HG03442 (cell line): ENCODE measurements around the gene SIRPG.
"Not testable (repeated sequence)": the region's sequence is repeated elsewhere in the genome, so short reads cannot be mapped to it uniquely, and the experiment has no call there.

Experiments used
- ATAC-seq: cut with Tn5 transposase; IDR thresholded peaks from one replicate; pipeline ENCODE4 v1.9.1; 2021; ENCODE audit warnings: mild to moderate bottlenecking, moderate library complexity; ENCODE audit not compliant: unreplicated experiment

SIRPG gene

GRCh38 chr20:1672728-1673127 is 15.1 kb upstream of the SIRPG start:
- ATAC-seq, result no peak

- ATAC-seq, result no peak
Observed at GRCh38 chr20:1671891-1672669, 14.5 kb upstream of the SIRPG start.

GRCh38 chr20:1669304-1669703 is 11.7 kb upstream of the SIRPG start:
- no peak for ATAC-seq

GRCh38 chr20:1667502-1668085 is 10.0 kb upstream of the SIRPG start:
- ATAC-seq, result no peak

GRCh38 chr20:1666802-1667201 is 9.2 kb upstream of the SIRPG start:
- ATAC-seq, result no peak

GRCh38 chr20:1665345-1665744 is 7.8 kb upstream of the SIRPG start:
- no peak for ATAC-seq

- ATAC-seq, result no peak
Observed at GRCh38 chr20:1664911-1665310, 7.3 kb upstream of the SIRPG start.

- ATAC-seq, result no peak
Observed at GRCh38 chr20:1663917-1664316, 6.3 kb upstream of the SIRPG start.

GRCh38 chr20:1661542-1662299 is 4.1 kb upstream of the SIRPG start:
- ATAC-seq, result no peak

- no peak for ATAC-seq
Observed at GRCh38 chr20:1660246-1660645, 2.7 kb upstream of the SIRPG start.

GRCh38 chr20:1656844-1657243 is 735 bp downstream of the SIRPG start:
- no peak for ATAC-seq

- ATAC-seq, result no peak
Observed at GRCh38 chr20:1654996-1655395, 2.6 kb downstream of the SIRPG start.

- no peak for ATAC-seq
Observed at GRCh38 chr20:1652960-1653359, 4.6 kb downstream of the SIRPG start.

- no peak for ATAC-seq
Observed at GRCh38 chr20:1652104-1652503, 5.5 kb downstream of the SIRPG start.

GRCh38 chr20:1651268-1652058 is 6.1 kb downstream of the SIRPG start:
- no peak for ATAC-seq

- ATAC-seq, result no peak
Observed at GRCh38 chr20:1648101-1648500, 9.5 kb downstream of the SIRPG start.

- ATAC-seq, result no peak
Observed at GRCh38 chr20:1646975-1647431, 10.6 kb downstream of the SIRPG start.

GRCh38 chr20:1644101-1644962 is 13.2 kb downstream of the SIRPG start:
- ATAC-seq, result no peak

GRCh38 chr20:1638643-1639042 is 18.9 kb downstream of the SIRPG start:
- not testable (repeated sequence) for ATAC-seq

- no peak for ATAC-seq
Observed at GRCh38 chr20:1637755-1638154, 19.8 kb downstream of the SIRPG start.
